GM21515 (cell line): Measurements from ENCODE around the gene KLHL6.
A peak's percentile ranks its signal among the peaks of the same experiment; 100 is the strongest.

Source experiments
- ATAC-seq: cut with Tn5 transposase; IDR thresholded peaks from one replicate; pipeline ENCODE4 v1.9.1; 2021; ENCODE audit not compliant: unreplicated experiment

Gene KLHL6, protein sequence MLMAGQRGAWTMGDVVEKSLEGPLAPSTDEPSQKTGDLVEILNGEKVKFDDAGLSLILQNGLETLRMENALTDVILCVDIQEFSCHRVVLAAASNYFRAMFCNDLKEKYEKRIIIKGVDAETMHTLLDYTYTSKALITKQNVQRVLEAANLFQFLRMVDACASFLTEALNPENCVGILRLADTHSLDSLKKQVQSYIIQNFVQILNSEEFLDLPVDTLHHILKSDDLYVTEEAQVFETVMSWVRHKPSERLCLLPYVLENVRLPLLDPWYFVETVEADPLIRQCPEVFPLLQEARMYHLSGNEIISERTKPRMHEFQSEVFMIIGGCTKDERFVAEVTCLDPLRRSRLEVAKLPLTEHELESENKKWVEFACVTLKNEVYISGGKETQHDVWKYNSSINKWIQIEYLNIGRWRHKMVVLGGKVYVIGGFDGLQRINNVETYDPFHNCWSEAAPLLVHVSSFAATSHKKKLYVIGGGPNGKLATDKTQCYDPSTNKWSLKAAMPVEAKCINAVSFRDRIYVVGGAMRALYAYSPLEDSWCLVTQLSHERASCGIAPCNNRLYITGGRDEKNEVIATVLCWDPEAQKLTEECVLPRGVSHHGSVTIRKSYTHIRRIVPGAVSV

DNA sequence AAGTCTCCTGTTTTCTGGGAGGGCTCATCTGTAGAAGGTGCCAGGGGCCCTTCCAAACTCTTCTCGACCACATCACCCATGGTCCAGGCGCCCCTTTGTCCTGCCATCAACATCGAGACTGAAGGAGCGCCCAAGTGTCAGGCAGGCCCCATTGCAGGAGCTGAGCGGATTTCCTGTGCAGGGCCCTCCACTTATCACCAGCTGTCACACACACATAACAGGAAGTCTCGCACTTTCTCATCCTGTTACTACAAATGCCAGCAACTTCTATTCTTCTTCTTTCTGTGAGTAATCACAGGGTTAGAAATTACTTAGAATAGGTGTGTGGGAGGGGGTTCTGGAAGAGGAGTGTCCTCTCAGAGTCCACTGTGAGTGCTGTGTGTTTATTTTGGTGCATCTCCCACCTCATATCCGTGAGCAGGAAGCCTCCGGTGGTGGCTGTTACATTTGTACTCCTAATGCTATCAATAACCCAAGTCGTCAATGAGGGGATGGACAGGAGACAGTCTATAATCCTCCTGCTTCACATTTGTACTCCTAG, at the start of gene KLHL6:
Gene KLHL6 (minus strand): TSS at position 166 of the 541 bp plus-strand sequence. CDS start 53 bp downstream, at position 113.
- peak; percentile 92 for ATAC-seq

DNA sequence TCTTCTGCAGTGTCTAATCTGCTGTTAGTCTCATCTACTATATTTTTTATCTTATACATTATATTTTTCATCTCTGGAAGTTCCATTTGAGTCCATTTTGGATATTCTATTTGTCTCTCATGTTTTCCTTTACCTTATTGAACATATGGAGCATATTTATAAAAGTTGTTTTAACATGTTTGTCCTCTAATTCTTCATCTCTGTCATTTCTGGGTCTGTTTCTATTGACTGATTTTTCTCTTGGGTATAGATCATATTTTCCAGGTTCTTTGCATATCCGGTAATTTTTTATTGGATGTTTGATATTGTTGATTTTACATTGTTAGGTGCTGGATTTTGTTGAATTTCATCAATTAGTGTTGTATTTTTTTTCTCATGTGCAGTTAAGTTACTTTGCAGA, 42.5 kb upstream of the KLHL6 start:
- no peak for ATAC-seq

DNA sequence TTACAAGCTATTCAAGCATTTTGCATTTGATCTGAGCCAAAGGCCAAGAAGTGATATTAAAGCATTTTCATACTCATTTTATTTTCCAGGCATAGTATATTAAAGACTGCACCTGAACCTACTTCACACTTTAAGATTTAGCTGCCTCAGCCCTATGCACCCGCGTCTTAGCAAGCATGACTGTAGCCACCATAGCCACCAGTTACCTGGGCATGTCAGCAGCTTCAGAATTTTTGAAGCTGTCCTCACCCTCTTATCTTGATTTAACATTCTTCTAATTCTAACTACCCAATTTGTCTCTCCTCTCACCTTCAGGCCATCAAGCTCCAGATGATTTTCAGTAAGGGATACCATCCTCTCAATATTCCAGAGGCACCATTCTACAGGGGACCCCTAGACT, 39.1 kb upstream of the KLHL6 start:
- no peak for ATAC-seq

DNA sequence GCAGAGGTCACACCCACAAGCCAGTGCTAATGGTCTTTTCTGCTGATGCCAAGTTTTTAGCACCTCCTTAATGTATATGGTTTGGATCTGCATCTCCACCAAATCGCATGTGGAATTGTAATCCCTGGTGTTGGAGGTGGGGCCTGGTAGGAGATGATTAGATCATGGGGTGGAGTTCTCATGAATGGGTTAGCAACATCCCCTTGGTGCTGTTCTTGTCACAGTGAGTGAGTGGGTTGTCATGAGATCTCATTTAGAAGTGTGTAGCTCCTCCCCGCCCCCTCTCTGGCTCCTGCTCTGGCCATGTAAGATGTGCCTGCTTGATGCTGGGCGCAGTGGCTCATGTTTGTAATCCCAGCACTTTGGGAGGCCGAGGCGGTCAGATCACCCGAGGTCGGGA, 37.3 kb upstream of the KLHL6 start:
- ATAC-seq, result no peak

DNA sequence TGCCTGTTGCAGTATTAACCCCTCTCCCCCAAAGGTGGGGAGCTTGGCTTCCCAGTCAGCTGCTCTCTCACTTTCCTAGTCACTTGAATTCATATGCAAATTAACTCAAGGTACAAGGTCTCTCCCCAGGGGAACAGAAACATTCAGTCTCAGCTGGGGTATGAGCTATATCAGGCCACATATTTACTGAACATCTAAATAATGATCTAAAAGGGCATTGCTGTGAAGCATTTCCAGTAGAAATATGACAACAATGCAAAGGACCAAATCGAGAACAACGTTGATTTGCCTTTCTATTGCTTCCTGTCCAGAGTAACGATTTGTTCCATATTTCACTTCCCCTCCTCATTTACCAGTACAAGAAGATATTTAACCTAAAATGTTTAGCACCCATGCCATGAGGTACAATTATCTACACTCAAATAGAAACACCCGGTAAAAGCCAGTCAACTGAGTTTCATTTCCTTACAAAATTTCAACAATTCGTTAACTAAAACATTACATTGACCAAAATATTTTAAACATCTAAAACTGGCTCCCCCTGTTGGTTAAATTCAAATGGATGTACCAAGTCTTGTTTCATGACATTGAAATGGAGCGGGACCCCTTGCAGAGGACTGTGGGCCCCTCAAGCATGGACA, 36.5 kb upstream of the KLHL6 start:
- ATAC-seq, result peak; percentile 85

- ATAC-seq, result no peak
Measured at GRCh38 chr3:183590442-183590841, 34.9 kb upstream of the KLHL6 start.

GRCh38 chr3:183587336-183587735, 31.8 kb upstream of the KLHL6 start:
- ATAC-seq, result no peak

GRCh38 chr3:183586477-183586876, 31.0 kb upstream of the KLHL6 start:
- ATAC-seq, result no peak

DNA sequence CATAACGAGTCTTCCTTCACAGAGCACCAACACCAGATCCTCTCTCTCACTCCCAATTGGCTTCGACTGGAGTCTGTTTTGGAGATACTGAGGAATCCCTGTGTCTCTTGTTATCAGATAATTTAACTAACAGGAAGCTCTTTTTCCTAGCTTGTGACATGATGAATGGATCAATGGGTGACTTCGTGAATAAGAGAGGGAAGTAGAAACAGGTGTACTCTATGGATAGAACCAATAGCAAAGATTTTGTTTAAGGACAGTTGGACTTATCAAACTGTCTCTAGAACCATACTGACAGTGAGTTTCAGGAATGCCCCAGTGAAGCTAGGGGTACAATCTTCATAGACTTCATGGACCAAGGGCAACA, 29.4 kb upstream of the KLHL6 start:
- ATAC-seq, result no peak

DNA sequence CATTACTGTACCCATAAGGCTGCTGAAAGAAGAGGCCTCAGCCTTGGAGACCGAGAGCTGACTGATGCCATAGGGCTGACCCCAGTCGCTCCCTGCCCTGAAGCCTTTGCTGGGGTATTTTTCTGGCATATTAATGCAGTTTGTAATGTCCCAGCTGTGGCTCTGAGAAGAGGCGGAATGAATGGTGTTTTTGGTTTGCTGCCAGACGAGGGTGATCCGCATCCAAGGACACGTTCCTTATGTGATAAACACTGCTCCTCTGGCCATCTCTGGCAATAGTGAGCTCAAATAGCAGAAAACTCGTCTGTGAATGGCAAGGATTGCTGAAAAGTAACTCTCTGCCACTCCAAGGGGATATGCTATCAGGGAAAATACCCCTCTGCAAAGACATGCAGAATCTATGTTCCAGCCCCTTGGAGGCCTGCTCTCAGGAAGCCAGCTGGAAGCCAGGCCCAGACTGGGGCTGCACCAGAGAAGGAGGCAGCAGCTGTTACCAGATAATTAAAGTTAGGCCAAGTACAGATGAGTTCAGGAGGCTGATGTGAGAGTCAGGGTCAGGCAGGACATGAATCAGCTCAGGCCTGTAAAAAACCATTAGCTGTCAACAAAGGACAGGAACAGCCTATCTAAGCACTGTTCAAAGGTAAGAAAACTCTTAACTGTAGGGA, 28.9 kb upstream of the KLHL6 start:
- no peak for ATAC-seq

DNA sequence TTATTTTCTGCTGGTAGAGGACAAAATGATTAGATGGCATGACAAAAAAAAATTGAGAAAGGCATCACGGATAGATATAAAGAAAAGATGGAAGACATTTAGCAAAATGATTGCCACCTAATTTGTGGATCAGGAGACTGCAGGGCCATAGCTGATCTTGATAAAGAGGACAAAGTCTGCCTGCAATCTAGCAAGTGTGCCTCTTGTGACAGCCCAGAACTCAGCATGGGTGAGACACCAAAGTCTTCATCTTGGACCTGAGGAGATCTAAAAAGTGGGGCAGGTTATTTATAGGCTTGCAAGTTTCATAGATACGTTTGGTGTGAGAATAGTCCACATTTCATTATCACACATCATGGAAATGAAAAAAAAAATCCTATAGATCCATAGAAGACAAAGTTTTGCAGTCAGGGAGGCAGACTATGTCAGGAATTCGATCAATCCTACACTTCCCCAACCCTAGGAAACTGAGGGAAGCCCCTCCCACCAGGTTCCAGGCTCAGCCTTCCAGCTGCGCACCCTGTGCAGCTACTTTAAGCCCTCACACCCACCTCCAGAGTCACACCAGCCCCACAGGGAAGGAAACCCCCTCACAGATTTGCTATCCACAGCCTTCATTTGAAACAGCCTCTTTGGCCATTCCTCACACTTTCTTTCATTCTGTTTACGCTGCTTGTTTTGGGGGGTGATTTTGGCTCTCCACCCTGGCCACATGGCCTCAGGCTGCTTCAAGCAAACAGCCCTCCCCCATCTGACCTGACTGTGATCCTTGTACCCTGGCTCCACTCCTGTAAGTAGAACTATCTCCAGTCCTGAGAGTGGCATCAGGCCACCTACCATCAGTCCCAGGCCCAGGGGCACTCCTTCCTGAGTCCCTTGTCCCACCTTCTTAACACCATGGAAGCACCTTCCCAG, 28.1 kb upstream of the KLHL6 start:
- no peak for ATAC-seq

GRCh38 chr3:183582161-183582560, 26.7 kb upstream of the KLHL6 start:
- ATAC-seq, result no peak

DNA sequence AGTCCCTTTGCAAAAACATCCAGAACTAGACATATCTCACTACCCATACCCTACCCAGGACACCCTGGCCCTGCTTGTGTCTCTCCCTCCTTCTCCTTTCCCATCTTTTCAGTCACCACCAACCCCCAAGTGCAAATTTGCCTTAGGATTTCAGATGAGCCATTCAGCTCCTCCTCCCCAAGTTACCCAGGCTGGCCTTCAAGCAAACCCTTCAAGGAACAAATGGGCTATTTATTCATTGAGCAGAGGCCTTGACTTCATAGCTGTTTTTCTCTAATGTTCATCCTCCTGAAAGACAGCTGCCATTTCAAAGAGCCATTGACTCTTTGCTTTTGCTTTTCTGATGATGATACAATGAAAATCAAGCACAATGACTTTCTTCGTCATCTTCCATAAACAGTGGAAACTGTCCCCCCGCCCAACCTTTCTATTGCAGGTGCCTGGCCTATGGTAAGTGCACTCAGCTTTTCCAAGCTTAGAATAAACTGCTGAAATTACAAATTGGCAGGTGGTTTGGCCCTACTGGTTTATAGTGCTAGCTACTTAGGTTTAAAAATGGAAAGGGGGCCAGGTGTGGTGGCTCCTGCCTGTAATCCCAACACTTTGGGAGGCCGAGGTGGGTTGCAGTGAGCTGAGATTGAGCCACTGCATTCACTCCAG, 26.1 kb upstream of the KLHL6 start:
- no peak for ATAC-seq

DNA sequence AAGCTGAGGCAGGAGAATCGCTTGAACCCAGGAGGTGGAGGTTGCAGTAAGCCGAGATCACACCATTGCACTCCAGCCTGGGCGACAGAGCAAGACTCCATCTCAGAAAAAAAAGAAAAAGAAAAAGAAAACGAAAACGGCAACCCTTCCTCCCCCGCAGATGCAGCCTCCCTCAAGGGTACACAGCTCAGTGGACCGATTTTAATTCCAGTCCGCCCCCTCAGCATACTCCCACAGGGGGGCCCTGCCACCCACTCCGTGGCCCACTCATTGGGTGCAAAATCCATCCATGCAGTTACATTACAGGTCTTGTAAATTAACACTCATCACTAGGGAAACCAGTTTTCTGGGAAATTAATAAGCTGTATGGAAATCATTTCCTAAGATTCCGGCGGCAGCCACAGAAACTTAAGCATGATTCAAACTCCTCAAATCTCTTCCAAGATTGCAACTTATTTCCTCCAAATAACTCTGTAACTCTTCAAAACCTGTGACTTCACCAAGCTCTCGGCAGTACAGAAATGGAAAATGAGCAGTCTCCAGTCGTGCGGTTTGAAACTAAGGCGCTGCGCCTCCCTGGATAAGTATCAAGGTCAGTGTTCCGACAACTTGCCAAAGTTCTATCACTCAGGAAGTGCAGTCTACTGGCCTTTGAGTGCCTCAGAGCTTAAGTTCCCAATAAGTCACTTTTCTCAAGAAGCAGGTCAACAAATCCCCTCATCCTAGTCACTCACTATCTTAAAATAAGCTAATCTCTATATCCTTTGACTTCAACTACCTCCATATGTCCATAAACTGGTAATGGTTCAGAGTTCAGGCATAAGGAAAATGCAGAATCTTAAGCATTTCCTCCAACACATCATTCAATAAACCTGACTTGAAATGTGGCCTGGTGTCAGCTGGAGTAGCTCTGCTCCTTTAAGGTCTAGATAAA, 24.7 kb upstream of the KLHL6 start:
- no peak for ATAC-seq

GRCh38 chr3:183578179-183578578, 22.7 kb upstream of the KLHL6 start:
- no peak for ATAC-seq

DNA sequence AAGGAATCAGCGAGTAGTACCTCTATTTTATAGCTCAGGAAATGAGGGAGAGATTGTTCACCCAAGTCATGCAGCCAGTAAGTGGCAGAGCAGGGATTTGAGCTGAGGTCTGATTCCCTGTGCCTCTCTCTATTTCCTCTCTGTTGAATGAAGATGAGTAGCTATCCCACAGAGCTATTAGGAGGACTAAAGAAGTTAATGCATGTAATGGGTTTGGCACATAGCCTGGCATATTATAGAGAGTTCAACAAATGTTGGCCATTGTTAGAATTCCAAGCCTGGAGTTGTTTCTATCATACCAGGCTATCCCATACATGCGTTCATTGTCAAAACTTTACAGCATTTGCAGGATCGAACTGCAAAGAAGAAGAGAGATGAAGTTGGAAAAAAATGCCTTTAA, 21.8 kb upstream of the KLHL6 start:
- ATAC-seq, result no peak

GRCh38 chr3:183576487-183577107, 21.1 kb upstream of the KLHL6 start:
- ATAC-seq, result no peak

DNA sequence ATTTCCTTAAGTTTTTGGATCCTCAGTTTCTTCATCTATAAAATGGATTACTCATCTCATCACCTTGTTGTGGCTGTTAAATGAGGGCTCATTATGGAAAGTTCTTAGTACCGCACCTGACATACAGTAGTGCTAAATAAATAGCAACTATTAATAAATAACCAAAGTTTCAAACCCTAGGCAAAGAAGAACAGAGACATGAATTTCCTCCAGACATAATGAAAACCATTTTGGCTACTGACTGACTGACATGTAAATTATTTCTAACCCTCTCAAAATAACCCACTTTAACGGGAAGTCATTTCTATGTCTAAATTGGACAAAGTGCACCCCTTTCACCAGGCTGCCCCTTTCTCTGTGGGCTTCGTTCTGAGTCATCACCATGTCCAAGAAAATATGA, 17.4 kb upstream of the KLHL6 start:
- no peak for ATAC-seq
